Amniotic epithelial cell (primary cell): ENCODE measurements around the gene ANKFY1.

Source experiments
- DNase-seq: peaks from one replicate; pipeline ENCODE4 v3.0.0-alpha.2; 2010; ENCODE audit warnings: low read depth

The ANKFY1 gene

GRCh38 chr17:4179071-4179470 lies 84.7 kb downstream of the ANKFY1 start:
- DNase-seq: no peak

DNA sequence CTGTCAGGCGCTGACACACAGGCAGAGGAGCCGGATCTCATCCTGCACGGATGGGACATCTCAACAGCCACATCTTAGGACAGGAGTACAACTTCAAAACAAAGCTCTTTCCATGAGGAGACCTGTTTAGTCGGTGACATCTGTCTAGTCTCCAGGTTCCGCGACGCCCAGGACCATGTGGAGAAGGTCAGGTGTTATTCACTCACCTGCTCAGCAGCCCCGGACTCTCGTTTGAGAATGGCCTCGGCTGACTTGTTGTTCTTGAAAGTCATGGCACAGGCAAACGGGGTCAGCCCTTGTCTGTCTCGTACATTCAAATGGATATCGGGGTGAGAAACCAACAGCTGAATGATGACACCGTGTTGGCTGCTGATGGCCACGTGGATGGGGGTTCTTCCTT lies 85.1 kb downstream of the ANKFY1 start:
- DNase-seq: no peak

DNA sequence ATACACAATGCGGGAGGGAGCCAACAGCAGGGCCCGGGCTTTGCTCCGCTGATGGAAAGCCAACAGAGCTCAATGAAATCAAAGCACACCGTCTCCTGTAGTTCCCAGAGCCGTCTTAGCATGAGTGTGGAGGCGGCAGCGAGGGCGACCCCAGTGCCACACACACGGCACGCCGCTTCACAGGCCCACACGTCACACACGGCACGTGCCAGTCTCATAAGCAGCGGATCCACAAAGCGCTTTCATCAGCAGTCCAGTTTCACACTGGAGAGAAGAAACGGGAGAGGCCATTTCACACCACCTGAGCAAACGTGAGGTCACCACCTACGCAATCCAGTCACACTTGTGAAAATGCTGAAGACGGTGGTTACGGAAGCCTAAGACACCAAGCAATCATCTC lies 86.0 kb downstream of the ANKFY1 start:
- no peak for DNase-seq

GRCh38 chr17:4176808-4177472 lies 86.8 kb downstream of the ANKFY1 start:
- no peak for DNase-seq

DNA sequence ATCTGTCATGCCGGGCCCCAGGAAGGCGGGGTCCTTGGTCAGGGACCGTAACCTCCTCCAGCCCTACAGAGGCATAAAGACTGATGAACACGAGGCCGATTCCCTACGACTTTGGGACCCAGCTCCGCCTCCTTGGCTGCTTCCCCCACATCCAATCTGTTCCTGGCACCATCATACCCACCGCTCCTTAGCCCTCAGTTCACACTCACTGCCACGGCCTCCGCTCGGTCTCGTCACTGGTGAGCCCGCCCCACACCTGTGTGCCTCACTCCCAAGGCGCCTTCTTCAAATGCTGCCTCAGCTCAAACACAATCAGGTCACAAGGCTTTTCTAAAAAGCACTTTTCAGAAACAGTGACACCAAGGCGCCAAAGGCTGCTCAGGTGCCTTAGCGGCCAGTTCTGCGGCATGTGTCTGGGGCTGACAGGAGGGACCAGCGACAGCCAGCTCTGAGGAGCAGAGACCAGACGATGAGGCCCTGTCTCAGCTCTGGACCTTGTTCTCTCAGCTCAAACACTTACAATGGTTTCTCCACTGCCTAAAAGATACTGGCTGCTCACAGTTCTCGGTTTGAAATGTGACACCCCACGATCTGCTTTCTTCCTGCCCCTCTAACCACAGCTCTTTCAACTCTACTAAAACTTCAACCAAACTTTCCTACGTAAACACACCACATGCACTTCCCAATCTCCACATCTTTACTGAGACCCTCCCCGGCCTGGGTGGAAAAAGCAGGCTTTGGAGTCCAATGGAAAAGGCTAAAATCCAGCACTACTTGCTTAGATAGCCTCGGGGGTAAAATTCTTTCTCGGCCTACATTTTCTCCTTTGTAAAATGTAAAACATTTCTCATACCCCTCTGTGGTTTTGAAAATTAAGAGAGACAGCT lies 87.6 kb downstream of the ANKFY1 start:
- DNase-seq: no peak

- no peak for DNase-seq
Measured at GRCh38 chr17:4174556-4174955, 89.2 kb downstream of the ANKFY1 start.

DNA sequence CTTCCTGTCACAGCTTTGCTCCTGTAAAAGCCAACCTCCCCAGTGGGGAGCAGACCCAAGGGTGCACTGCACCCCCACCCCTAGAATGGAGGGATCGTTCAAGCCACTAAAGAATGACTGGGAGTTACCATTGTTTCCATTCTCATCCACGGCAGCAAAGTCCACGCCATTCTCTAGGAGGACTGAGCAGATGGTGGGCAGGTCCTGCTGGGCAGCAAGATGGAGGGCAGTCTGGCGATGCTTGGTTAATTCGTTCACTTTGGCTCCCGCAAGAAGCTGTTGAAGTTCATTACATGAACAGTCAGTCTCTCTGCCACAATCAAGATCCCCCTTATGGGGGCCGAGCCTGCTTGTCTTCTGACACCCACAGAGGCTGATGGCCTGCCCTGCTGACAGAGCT lies 90.0 kb downstream of the ANKFY1 start:
- no peak for DNase-seq

DNA sequence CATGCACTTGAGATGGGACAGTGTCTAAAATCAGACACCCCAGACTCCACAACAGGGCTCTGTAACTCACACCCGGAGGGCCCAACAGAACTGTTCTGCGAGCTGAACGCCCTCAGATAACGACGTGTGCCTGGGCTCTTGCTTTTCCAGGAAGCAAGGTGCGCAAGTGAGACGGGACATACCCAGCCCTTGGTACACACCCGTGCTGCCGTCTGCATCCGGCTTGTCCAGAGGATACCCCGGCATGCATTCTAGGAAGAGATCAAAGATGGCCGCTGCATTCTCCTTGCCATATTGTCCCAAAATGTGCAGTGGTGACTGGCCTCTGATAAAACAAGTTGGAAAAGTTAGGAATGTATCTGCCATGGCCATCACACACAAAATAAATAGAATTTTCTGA lies 91.4 kb downstream of the ANKFY1 start:
- no peak for DNase-seq

GRCh38 chr17:4170639-4171280 lies 93.0 kb downstream of the ANKFY1 start:
- no peak for DNase-seq

- DNase-seq: no peak
Measured at GRCh38 chr17:4167786-4168185, 96.0 kb downstream of the ANKFY1 start.

- DNase-seq: no peak
Measured at GRCh38 chr17:4166419-4166818, 97.4 kb downstream of the ANKFY1 start.

GRCh38 chr17:4165301-4166010 lies 98.3 kb downstream of the ANKFY1 start:
- no peak for DNase-seq

DNA sequence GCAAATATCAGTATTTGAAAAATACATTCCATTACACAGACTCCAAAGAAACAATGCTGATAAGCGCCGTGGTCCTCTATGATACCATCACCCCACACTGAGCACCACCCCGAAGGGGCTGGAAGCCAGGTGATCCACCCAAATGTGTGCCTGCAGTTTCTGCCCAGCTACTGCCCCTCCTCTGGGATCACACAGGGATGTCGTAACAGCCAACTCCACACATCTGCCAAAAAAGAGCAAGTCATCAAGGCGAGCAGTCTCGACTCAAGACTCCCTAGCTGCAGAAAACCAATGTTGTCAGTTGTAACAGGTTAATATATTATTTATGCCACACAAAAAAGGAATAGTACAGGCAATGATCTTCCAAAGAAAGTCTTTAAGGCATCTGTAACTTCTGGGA lies 99.8 kb downstream of the ANKFY1 start:
- DNase-seq: peak; percentile 74

DNA sequence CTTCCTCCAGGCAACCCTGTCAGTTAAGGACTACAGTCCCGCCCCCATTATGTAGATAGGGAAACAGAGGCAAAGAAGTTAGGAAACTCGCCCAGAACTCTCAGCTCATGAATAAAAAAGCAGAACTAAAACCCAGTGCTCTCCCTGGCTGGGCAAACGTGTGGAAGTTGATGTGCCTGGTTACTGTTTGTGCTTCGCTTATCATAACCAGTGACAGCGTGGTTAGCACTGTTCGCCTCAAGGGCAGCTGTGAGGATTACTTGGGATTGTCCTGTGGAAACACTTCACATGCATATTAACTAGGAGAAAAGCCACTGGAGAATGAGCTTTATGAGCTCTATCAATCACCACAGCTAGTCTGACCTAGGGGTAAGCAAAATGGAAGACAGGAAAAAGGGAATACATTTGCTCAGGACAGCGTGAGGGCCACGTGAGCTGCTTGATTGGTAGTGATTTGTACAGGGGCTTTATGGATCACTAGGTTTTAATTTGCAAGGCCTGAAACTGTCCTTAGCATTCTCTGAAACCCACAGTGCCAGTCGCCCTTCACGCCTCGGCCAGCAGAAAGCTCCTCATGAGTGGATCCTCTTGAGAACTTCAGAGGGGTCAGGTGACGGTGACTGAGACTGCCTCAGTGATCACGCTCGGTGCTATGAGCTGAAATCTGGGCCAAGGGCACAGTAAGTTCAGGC lies 100.9 kb downstream of the ANKFY1 start:
- peak; percentile 94 for DNase-seq

GRCh38 chr17:4162321-4162720 lies 101.5 kb downstream of the ANKFY1 start:
- no peak for DNase-seq

DNA sequence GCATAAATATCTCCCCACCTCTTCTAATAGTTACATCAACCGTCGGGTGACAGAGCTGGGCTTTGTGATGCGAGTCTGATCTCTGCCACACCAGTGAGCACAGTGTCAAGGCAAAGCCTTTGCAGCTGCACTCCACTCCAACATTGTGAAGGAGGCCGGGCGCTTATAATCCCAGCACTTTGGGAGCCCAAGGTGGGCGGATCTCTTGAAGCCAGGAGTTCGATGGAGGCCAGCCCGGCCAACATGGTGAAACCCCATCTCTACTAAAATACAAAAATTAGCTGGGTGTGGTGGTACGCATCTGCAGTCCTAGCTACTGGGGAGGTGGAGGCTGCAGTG lies 101.8 kb downstream of the ANKFY1 start:
- no peak for DNase-seq

- DNase-seq: peak; percentile 94
Measured at GRCh38 chr17:4161192-4161966, 102.4 kb downstream of the ANKFY1 start.

DNA sequence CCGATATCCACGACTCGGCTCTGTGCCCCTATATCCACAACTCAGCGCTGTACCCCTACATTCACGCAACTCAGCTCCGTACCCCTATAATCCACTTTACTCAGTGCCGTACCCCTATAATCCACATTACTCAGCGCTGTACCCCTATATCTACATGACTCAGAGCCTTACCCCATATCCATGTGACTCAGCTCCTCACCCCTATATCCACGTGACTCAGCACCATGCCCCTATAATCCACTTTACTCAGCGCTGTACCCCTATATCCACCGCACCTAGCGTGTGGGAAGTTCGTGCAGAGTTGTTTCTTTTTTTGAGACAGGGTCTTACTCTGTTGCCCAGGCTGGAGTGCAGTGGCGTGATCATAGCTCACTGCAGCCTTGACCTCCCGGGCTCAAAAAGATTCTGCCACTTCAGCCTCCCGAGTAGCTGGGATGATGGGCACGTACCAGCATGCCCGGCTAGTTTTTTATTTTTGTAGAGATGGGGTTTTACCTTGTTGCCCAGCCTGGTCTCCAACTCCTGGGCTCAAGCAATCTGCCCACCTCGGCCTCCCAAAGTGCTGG lies 103.4 kb downstream of the ANKFY1 start:
- DNase-seq: no peak

DNA sequence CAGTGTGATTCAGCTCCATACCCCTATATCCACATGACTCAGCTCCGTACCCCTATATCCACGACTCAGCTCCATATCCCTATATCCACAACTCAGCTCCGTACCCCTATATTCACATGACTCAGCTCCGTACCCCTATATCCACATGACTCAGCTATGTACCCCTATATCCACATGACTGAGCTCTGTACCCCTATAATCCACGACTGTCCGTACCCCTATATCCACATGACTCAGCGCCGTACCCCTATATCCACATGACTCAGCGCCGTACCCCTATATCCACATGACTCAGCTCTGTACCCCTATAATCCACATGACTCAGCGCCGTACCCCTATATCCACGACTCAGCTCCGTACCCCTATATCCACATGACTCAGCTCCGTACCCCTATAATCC lies 104.0 kb downstream of the ANKFY1 start:
- DNase-seq: no peak

DNA sequence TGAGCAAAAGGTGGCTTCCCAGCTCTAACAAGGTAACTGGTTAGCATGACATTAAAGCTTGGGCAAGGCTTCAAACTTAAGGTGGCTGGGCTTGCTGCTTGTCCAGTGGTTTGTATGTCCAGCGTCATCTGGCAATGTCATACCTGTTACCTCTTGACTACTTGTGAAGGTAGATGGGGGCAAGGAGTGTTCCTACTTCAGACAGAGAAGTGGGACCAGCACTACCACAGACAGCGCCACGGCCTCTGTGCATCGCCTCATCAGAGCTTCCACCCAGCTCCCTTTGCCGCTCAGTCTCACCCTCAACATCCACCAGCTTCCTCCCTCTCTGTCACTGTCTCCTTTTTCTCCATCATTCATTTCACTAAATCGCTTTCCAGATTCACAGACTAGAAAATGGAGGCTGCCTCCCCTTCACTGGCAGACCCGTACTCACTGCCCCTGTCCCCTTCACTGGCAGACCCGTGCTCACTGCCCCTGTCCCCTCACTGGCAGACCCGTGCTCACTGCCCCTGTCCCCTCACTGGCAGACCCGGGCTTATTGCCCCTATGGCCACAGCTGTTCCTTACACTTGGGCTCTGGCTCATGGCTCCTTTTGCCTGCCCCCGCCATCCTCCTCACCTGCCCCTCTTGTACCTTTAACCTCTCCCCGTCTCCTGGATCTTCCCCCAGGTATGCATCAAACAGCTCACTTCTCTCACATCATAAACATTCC lies 106.0 kb downstream of the ANKFY1 start:
- no peak for DNase-seq
